HG03521 (cell line): ENCODE data around the gene GGT5.
"Not testable (repeated sequence)": the region's sequence is repeated elsewhere in the genome, so short reads cannot be mapped to it uniquely, and the experiment has no call there.

Source experiments
- ATAC-seq: cut with Tn5 transposase; IDR thresholded peaks from one replicate; pipeline ENCODE4 v1.9.1; 2021; ENCODE audit warnings: mild to moderate bottlenecking, moderate library complexity; ENCODE audit not compliant: unreplicated experiment

Gene GGT5

DNA sequence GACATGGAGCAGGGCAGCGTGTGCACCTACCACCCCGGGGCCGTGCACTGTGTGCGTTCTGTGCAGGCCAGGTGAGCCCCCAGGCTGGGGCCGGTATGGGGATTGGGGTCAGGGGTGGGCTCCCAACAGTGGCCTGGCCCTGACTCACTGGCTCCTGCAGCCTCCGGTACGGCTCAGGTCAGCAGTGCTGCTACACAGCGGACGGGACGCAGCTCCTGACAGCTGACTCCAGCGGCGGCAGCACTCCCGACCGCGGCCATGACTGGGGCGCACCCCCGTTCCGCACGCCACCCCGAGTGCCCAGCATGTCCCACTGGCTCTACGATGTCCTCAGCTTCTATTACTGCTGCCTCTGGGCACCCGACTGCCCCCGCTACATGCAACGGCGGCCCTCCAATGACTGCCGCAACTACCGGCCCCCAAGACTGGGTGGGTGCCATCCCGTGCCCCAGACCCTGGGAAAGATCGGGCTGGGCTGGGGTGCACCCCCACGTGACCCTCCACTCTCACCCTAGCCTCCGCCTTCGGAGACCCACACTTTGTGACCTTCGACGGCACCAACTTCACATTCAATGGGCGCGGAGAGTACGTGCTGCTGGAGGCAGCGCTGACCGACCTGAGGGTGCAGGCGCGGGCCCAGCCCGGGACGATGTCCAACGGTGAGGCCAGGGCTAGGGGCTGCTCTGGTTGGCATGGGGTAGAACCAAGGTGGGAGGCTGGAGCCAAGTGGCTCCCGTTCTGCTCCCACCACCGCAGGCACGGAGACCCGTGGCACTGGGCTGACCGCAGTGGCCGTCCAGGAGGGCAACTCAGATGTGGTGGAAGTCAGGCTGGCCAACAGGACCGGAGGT, 59.2 kb downstream of the GGT5 start:
- ATAC-seq: no peak

DNA sequence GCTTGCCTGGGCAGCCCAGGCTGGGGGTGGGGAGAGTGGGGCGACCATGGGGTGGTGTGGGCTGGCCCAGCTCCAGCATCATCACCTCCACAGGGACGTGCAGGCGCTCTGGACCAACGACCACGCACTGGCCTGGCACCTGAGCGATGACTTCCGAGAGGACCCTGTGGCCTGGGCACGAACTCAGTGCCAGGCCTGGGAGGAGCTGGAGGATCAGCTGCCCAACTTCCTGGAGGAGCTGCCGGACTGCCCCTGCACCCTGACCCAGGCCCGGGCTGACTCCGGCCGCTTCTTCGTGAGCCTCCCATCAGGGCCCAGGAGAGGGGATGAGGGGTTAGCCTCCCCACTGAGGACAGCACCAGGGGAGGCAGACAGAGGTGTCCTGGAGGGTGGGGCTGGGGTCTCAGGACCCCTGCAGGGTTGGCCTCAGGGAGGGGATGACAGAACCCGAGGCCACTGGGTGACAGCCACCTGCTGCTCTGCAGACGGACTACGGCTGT, 59.8 kb downstream of the GGT5 start:
- no peak for ATAC-seq

DNA sequence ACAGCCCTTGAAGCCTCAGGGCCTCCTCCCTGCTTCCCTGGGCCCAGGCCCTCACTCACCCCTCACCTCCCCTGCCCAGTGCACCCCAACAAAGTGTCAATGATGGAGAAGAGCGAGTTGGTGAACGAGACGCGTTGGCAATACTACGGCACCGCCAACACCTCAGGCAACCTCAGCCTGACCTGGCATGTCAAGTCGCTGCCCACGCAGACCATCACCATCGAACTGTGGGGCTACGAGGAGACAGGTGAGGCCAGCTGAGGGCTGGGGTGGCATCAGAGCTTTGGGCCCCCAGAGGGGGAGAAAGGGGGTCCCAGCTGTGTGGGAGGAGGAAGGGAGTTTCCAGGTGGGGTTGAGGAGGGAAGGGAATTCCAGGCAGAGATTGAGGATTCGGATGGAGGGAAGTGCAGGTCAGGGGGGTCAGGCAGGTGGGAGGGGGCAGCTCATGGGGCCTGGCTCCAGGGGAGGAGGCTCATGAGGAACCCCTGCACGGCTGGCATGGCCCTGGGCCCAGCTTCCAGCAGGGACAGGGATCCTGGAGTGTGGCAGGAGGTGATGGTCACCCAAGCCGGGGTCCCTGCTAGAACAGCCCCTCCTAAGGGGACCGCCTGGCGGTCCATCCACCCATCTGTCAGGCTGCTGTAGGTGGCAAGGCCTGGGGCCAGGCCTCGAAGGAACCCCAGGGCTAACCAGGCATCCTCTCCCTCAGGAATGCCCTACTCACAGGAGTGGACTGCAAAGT, 60.7 kb downstream of the GGT5 start:
- ATAC-seq: no peak

DNA sequence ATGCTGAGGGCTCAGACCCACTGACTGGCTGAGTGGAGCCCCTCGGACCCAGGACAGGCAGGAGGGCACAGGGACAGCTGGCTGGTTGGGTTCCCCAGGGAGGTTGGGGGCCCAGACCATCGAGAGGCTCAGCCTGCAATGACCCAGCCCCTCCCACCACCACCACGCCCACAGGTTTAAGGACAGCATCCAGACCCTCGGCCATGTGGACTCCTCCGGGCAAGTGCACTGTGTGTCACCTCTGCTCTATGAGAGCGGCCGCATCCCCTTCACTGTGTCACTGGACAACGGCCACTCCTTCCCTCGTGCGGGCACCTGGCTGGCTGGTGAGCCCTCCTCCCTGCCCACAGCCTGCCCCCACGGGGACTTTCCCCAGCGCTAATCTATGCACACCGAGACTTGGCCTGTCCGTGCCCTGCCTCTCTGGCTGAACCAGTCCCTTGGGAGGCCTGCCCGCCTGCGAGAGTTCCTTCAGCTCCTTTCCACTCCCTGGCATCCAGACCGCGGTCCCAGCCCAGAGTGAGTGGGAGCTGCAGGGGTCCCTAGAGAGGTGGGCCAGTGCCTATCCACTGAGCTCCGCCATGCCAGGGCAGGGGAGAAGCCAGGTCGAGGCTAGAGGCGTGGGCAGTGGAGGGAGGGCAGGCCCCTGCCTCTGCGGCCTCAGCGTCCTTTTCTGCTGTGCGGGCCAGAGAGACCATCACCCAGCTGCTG, 61.4 kb downstream of the GGT5 start:
- no peak for ATAC-seq

DNA sequence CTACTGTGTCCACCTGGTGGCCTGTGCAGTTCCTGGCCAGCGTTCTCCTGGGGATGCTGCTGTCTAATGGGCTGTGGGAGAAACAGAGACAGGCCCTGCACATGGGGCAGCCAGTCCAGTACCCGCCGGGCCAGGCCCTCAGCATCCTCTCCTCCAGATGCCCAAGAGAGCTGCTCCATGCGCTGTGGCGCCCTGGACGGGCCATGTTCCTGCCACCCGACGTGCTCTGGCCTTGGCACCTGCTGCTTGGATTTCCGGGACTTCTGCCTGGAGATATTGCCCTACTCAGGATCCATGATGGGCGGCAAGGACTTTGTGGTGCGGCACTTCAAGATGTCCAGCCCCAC, 62.0 kb downstream of the GGT5 start:
- not testable (repeated sequence) for ATAC-seq

DNA sequence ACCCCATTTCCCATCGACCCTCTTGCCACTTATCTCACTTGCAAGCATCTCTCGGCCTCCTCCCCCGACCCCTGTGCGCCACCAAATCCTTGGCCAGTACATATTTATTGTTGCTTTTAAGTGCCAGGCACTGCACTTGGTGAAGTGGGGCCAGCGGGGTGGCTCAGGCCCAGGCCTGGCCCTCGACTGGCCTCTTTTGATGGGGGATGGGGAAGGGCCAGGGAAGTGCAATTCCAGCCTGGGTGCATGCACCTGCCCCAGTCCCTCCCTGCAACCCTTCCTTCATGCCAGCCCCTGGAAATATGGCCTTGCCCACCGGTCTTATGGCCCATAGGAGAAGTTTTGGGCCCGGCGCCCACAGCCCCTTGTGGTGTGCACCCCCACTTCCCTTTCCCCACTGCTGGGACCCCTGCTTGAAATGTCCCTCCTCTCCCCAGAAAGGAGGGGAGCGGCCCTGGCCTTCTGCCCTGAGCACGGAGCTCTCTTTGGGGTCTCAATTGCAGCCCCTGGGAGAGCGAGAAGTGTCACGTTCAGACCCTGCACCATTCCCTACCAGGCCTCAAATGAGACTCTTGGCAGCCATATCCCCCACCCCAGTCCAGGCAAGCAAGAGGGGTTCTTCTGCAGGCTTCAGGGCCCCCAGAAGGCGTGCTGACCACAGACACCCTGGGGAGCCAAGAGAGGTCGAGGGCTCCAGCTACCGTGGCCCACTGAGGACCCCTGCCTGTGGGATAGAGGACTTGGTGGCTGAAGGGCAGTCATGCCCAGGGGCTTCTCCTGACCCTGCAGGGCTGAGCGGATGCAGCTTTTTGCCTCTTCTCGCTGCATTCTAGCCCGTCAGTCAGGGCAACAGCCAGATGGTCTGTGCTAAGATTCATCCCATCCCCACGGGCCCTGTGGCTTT, 62.6 kb downstream of the GGT5 start:
- ATAC-seq: no peak

DNA sequence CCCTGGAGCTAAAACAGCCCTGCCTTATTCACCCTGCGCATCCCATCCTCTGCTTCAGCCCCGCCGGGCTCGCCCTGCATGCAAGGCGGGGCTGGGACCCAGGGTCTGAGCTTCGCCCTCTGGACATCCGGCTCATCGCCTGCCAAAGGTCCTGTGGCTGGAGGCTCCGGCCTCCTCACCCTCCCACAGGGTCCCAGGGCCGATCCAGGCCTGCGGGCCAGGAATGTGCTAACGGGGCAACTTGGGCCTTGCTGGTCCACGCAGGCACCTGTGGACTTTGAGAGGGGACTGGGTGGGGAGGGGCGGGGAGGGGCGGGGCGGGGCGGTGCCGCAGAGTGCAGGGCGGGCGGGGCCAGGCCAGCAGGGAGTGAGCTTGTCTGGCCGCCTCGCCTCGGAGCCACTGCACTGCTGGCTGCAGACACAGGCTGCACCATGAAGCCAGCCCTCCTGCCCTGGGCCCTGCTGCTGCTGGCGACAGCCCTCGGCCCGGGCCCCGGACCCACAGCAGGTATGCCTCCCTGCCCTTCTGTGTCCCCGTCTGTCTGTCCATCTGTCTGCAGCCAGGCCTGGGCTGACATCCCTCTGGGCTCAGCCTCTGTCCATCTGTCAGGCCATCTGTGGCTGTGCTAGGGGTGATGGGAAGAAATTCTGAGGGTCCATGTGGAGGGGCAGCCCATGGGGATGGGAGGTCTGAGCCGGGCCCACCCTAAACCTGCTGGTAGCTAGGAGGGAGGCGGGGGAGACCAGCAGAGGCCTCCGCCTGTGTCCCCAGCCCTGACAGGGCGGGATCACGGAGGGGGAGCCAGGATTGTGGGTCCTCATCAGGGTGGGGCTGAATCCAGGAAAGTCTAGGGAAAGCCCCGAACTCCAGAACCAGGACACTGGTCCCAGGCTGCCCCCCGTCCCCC, 63.5 kb downstream of the GGT5 start, which contains the start of gene SUSD2:
TSS of gene SUSD2 (plus strand) at position 400 of the 908 bp plus-strand sequence. CDS start at position 433, 33 bp downstream.
- ATAC-seq: no peak

DNA sequence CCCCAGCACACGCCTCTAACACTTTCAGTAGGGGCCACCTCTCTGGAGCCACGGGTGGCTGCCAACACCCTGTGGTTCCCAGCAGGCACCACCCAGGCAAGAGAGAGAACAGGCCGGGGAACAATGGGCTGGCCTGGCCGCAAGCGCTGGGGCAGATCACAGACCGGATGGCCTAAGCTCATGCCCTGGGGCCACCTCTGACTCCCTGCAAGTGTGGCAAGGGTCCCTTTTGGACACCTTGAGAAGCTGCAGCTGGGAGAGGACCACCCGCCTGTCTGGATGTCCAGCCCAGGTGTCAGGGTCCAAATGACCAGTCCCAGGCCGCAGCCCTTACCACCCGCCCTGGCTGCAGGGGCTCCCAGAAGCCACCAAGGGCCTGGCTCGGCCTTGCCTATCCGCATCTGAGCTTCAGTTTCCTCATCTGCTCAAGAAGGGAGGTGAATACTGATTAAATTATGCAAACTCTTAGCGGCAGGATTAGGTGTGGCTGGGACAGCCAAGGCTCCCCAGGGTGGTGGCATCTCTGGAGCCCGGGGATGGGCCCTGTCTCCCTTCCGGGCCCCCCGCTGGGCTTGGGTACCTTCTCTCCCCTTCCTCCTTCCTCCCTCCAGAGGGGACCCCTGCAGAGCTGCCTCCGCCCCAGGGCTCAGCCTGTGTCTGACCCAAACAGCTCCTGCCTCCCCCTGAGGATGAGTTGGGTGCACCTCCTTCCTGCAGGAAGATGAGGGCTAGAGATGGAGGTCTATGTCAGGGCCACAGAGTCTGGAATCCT, 64.4 kb downstream of the GGT5 start:
- no peak for ATAC-seq

DNA sequence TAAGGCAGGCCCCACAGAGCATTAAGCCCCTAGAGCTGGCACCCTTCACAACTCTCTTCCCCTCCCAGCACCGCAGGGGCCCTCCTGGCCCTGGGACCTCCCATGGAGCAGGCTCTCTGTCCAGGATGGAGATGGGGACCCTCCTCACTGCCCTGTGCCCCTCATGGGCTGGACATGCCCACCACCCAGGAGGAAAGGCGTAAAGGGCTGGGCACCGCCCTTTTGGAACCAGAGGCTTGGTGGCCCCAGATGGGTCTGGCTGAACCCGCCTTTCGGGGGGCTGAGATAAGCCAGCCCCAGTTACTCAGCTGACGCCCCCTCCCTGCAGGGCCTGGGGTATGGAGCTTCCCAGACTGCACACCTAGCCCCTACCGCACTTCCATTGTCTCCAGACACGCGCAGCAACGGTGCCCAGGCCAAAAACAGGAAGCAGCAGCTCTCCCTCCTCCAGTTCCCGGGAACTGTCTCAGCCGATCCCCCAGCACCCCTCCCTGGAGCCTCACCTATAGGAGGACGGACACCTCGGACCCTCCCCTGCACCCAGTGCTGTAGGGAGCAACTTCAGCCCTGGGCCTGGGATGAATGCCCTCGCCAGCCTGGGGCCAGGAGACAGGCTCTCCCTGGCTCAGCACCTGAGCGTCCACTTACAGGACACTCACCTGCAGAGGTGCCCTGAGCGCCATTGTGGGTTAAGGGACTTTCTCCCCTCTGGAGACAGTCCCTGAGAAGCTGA, 65.2 kb downstream of the GGT5 start:
- no peak for ATAC-seq

DNA sequence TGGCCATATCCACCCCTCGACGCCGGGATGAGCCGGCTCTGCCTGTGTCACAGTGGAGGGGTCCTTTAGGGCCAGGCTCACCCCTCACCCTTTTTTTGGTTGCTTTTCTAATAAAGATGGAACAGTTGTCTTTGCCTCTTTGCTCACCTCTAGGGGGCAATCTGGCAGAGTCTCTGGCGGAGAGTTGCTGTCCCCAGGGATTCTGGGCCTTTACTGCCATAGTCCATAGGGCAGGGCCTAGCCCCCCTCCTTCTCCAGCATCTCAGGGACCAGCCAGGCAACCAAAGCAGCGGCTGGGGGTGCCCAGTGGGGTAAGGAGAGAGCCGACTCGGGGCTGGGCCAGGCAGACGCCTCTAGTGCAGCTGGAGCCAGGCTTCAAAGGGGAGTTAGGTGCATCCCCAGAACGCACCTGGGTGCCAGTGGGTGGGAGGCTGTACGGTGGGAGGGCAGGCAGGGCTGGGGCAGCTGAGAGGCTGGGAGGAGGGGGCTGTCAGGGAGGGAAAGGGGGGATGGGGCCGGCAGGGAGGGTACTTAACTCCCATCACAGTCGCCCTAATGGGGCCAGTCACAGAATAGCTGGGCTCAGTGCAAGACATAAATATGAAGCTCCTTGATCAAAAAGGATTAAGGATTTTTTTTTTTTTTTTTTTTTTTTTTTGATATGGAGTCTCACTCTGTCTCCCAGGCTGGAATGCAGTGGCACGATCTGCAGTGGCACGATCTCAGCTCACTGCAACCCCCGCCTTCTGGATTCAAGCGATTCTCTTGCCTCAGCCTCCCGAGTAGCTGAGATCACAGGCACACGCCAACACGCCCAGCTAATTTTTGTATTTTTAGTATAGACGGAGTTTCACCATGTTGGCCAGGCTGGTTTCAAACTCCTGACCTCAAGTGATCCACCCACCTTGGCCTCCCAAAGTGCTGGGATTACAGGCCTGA, 66.1 kb downstream of the GGT5 start:
- no peak for ATAC-seq

DNA sequence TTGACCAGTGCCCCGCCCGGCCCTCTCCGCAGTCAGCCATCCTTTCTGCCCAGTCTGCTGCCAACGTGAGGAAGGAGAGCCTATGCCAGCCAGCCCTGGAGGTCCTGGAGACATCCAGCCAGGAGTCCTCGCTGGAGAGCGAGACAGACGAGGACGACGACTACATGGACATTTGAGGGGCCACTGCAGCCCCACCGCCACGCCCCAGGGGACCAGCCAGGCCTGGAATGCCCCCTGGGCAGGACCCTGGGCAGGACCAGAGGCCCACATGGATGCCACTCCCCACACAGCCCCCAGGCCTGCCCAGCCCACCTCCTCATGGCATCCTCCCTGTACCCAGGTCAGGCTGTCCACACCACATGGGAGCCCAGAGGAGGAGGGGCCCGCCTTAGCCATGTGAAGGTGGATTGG, 66.9 kb downstream of the GGT5 start:
- ATAC-seq: no peak

DNA sequence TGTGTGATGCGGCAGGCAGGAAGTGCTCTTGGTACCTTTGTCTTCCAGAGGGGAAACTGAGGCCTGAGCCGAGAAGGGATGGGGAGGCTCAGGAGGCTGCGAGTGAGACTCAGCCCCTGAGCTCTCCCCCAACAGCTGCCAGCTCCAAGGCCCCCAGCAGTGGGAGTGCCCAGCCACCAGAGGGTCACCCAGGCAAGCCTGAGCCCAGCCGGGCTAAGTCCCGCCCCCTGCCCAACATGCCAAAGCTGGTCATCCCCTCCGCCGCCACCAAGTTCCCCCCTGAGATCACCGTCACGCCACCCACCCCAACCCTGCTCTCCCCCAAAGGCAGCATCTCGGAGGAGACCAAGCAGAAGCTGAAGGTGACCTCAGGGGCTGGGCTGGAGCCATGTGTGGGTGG, 67.4 kb downstream of the GGT5 start:
- no peak for ATAC-seq

DNA sequence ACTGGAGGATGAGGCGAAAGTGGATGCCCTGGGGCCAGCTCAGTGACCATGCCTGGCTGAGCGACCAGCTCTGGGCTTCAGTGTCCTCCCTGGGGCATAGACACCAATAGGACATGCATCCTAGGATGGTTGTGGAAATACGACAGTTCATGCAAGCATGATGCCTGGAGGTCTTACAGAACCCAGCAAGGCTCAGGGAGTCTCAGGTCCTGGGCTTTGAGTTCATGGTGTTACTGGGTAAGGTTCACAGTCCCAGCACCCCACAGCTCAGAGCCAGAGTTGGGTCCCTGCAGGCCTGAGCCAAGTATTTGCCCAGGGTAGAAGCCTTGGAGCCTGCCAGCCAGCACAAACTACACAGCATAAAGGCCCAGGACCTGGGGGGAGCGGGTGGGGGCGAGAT, 67.8 kb downstream of the GGT5 start:
- ATAC-seq: no peak

DNA sequence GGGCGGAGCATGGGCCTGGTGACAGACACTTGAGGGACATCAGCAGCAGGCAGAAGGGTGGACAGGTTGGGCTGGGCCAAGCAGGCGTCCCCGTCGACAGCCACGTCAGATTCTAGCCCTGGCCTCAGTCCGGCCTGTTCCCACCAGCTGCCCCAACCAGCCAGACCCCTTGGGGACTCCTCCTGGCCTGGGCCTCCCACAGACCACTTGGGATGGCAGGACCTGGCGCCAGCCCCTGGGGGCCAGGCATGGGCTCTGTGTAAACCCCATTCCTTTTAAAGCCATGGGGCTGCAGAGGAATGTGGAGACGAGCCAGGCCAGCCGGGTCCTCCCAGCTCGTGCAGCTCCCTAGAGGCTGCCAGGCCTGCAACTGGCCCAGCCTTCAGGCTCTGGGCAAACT, 68.3 kb downstream of the GGT5 start:
- no peak for ATAC-seq

DNA sequence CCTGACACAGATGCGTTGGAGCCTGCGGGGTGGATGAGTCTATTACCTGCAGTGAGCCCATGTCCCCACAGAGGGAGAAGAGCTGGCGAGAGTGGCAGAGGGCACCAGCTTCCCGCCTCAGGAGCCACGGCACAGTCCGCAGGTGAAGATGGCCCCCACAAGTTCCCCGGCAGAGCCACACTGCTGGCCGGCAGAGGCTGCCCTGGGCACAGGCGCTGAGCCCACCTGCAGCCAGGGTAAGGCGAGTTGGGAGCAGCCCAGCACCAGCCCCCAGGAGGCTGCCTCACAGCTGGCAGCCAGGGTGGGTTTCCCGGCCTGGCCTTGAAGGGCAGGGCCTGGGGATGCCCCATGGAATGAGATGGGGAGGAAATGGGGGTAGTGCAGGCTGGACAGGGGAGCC, 68.8 kb downstream of the GGT5 start:
- no peak for ATAC-seq

DNA sequence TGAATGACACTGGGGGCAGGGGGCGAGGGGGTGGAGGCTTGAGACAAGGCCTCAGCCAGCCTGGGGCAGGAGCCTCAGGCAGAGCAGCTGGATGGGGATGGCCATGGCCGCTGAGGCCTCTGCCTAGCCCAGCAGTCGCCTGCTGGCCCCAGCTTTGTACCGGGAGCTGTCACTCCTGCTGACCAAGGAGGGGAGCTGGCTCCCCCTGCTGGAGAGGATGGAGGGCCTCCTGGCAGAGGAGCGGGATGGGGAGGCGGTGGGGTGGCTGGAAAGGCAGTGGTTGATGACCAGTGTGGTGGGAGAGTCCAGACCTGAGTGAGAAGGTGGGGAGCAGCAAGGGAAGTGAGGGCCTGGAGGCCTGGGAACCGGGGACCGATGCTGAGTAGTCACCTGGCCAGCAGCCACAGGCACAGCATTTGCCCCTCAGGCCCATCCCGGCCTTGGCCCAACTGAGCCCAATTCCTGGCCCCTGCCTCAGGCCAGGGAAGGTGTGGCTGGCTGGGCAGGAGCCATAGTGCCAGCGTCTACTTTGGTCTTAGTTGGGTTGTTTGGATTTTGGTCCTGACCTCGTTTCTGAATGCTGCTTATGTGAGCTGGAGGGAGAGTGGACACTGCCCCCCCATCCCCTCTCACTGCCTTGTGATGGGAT, 69.6 kb downstream of the GGT5 start:
- ATAC-seq: no peak
